SK-N-SH (cell line): ENCODE data around the gene SYPL2. TPM values are rescaled to one million over a fixed set of nuclear protein-coding genes. Genes with fewer than 3 reads are reported as not detected.

Experiments
- CTCF ChIA-PET: fragments of 300-600, 350-600 bp; formaldehyde crosslinking; extraction: SDS; loops from one replicate; lab custom pipeline; 2021; lab: Yijun Ruan, JAX
- POLR2A ChIA-PET: fragments of 350-600 bp; sonication (Branson Sonifier 250); formaldehyde crosslinking; extraction: SDS; loops from one replicate; lab custom pipeline; 2020; ENCODE audit warnings: antibody characterized with exemption, inconsistent platforms; lab: Yijun Ruan, JAX
- DNase-seq: peaks from one replicate; pipeline ENCODE4 v3.0.0; 2012
- H2AFZ ChIP-seq: fragments of 200-600 bp; sonication (generic); 2 replicates; pipeline ENCODE4 v1.8.1; 2016; ENCODE audit warnings: antibody characterized with exemption, mild to moderate bottlenecking, low read depth
- H3F3A ChIP-seq: fragments of 200-600 bp; sonication (generic); replicated peaks from 2 replicates; pipeline ENCODE3; 2016; ENCODE audit warnings: antibody characterized with exemption, mild to moderate bottlenecking; ENCODE audit not compliant: insufficient read depth
- H3K27ac ChIP-seq, 2 experiments: fragments of 200-500 bp in 1 of 2; fragments of 200-600 bp in 1 of 2; sonication (Bioruptor generic) in 1 of 2; sonication (generic), shearing (Covaris generic) in 1 of 2; 2 replicates each; pipeline versions ENCODE4 v1.5.1 to v1.6.1; 2014 to 2016; ENCODE audit warnings: low read depth in 2 of 2, inconsistent platforms in 1 of 2, low read length in 1 of 2, mild to moderate bottlenecking in 1 of 2, mixed read lengths in 1 of 2
- H3K27me3 ChIP-seq: fragments of 200-600 bp; sonication (generic), shearing (Covaris generic); 2 replicates; pipeline ENCODE4 v1.6.1; 2016; ENCODE audit warnings: mixed run types; ENCODE audit not compliant: insufficient read depth
- H3K36me3 ChIP-seq, 2 experiments: fragments of 200-500 bp in 1 of 2; fragments of 200-600 bp in 1 of 2; sonication (Bioruptor generic) in 1 of 2; sonication (generic) in 1 of 2; replicated peaks in 1 of 2; 2 replicates each; pipeline versions ENCODE3 to v1.5.1; 2014 to 2016; ENCODE audit warnings: low read length in 1 of 2, mild to moderate bottlenecking in 1 of 2; ENCODE audit not compliant: insufficient read depth in 2 of 2, control insufficient read depth in 1 of 2
- H3K4me1 ChIP-seq, 2 experiments: fragments of 200-500 bp in 1 of 2; fragments of 200-600 bp in 1 of 2; sonication (Bioruptor generic) in 1 of 2; sonication (generic), shearing (Covaris generic) in 1 of 2; 2 replicates each; pipeline versions ENCODE4 v1.5.1 to v1.6.1; 2014 to 2016; ENCODE audit warnings: low read depth in 1 of 2, low read length in 1 of 2, mixed run types in 1 of 2; ENCODE audit not compliant: insufficient read depth in 2 of 2, control insufficient read depth in 1 of 2
- H3K4me2 ChIP-seq: fragments of 200-600 bp; sonication (generic), shearing (Covaris generic); 2 replicates; pipeline ENCODE4 v1.6.1; 2017; ENCODE audit warnings: mixed run types
- H3K4me3 ChIP-seq, 2 experiments: fragments of 200-500 bp in 1 of 2; fragments of 200-600 bp in 1 of 2; sonication (Bioruptor generic) in 1 of 2; sonication (generic), shearing (Covaris generic) in 1 of 2; 2 replicates each; pipeline versions ENCODE4 v1.5.1 to v1.8.1; 2014 to 2016; ENCODE audit warnings: low read depth in 2 of 2, inconsistent platforms in 1 of 2, low read length in 1 of 2, mild to moderate bottlenecking in 1 of 2, mixed read lengths in 1 of 2, moderate library complexity in 1 of 2
- H3K79me2 ChIP-seq: fragments of 200-600 bp; sonication (generic); 2 replicates; pipeline ENCODE4 v1.8.1; 2017; ENCODE audit warnings: mild to moderate bottlenecking; ENCODE audit not compliant: insufficient read depth
- H3K9ac ChIP-seq: fragments of 200-600 bp; sonication (generic); 2 replicates; pipeline ENCODE4 v1.6.1; 2017; ENCODE audit warnings: mixed run types
- H3K9me2 ChIP-seq: fragments of 200-600 bp; sonication (generic); 2 replicates; pipeline ENCODE4 v1.6.1; 2017; ENCODE audit warnings: mixed run types
- H3K9me3 ChIP-seq: fragments of 200-600 bp; sonication (generic); 2 replicates; pipeline ENCODE4 v1.6.1; 2017; ENCODE audit warnings: mixed run types, mild to moderate bottlenecking, moderate library complexity
- H4K20me1 ChIP-seq: fragments of 200-600 bp; sonication (generic); 2 replicates; pipeline ENCODE4 v1.6.1; 2017; ENCODE audit warnings: mild to moderate bottlenecking, mixed run types; ENCODE audit not compliant: insufficient read depth
- EZH2phosphoT487 ChIP-seq: fragments of 200-600 bp; sonication (generic); IDR thresholded peaks from 2 replicates; pipeline ENCODE4 v1.6.1; 2017; ENCODE audit warnings: low read depth, mixed run types, mild to moderate bottlenecking, antibody characterized with exemption, moderate library complexity, borderline replicate concordance
- FOXM1 ChIP-seq: IDR thresholded peaks from 2 replicates; pipeline ENCODE4 v1.4.0; 2012; ENCODE audit warnings: low read depth, mild to moderate bottlenecking
- GABPA ChIP-seq: IDR thresholded peaks from 2 replicates; pipeline ENCODE4 v1.4.0; 2012; ENCODE audit warnings: low read depth, mild to moderate bottlenecking
- GATA2 ChIP-seq: sonication (generic); formaldehyde crosslinking; IDR thresholded peaks from 2 replicates; pipeline ENCODE4 v1.5.0; 2020; ENCODE audit warnings: mild to moderate bottlenecking, missing genetic modification reagents
- IRF3 ChIP-seq: fragments of 150-350 bp; IDR thresholded peaks from 2 replicates; pipeline ENCODE4 v1.6.1; 2016; ENCODE audit warnings: mild to moderate bottlenecking, low read depth, low read length
- MAX ChIP-seq: IDR thresholded peaks from 2 replicates; pipeline ENCODE4 v1.4.0; 2012; ENCODE audit warnings: low read depth
- RAD21 ChIP-seq: IDR thresholded peaks from 2 replicates; pipeline ENCODE4 v1.6.1; 2012; ENCODE audit warnings: mild to moderate bottlenecking, low read length
- SIN3A ChIP-seq: IDR thresholded peaks from 2 replicates; pipeline ENCODE4 v1.6.1; 2012; ENCODE audit warnings: low read depth, mild to moderate bottlenecking, low read length, moderate library complexity, borderline replicate concordance
- TCF12 ChIP-seq: IDR thresholded peaks from 2 replicates; pipeline ENCODE4 v1.4.0; 2012
- USF1 ChIP-seq: IDR thresholded peaks from 2 replicates; pipeline ENCODE4 v1.4.0; 2012; ENCODE audit warnings: low read depth, borderline replicate concordance
- USF2 ChIP-seq: fragments of 150-350 bp; IDR thresholded peaks from 2 replicates; pipeline ENCODE4 v1.6.1; 2017; ENCODE audit warnings: antibody characterized with exemption, low read length, low read depth, borderline replicate concordance
- YY1 ChIP-seq: IDR thresholded peaks from 2 replicates; pipeline ENCODE4 v1.4.0; 2012; ENCODE audit warnings: low read depth, mild to moderate bottlenecking
- WGBS: methylation state at CpG from one replicate; pipeline ENCODE4 v1.1.6; 2017; ENCODE audit warnings: low lambda C conversion rate; 5-methylcytosine and 5-hydroxymethylcytosine counted together
- polyA plus RNA-seq, 3 experiments: library from polyadenylated mRNA; depleted of rRNA; stranded (reverse); fragments of >200 nt; gene quantifications; 2 replicates each; pipeline ENCODE4 v1.2.3, GENCODE V29; 2012

The SYPL2 gene
- polyA plus RNA-seq, 1 of the 3 experiments (the other 2 are of a cell fraction) = 0.03 TPM

- no peak for TF ChIP-seq USF2
- TF ChIP-seq GABPA = no peak
- no peak for TF ChIP-seq EZH2phosphoT487
- TF ChIP-seq FOXM1 = no peak
- TF ChIP-seq MAX = no peak
- TF ChIP-seq GATA2 (CRISPR knock-in tag) = no peak
Observed at GRCh38 chr1:109516872-109517271, 50.5 kb downstream of the SYPL2 start (continued).

- no peaks in the 10 kb centered on the region for H3K9me3 ChIP-seq
- H3K27ac ChIP-seq = no peak overlapping the region
- ChIA-PET POLR2A (no interaction called here), CTCF (interaction anchor here (0.6 to 40.2 kb wide), 5 partner anchors 17 to 467 kb away, joined by 3 to 1710 read pairs (median 11); partner anchors contain the start of genes AHCYL1, CYB561D1 and GPR61)
- no peaks in the 10 kb centered on the region; the same call in 1 of the 2 replicates for H3K27me3 ChIP-seq
- TF ChIP-seq FOXM1 (no peak), RAD21 (no peak), IRF3 (no peak), SIN3A (no peak), USF1 (no peak), GATA2 (CRISPR knock-in tag) (no peak), TCF12 (no peak), YY1 (no peak)
- no peaks in the 10 kb centered on the region for H3K36me3 ChIP-seq
- no peak overlapping the region for H2AFZ ChIP-seq
- H3K79me2 ChIP-seq = no peaks in the 10 kb centered on the region
- peaks cover 0 to 8% of the 10 kb centered on the region in 2 experiments; a peak in 1 of 4 replicates for H3K4me1 ChIP-seq
- 67% methylated on average over 5 of the region's 5 CpGs for WGBS
- no peaks in the 10 kb centered on the region for H4K20me1 ChIP-seq
- no peak overlapping the region for H3K9ac ChIP-seq
- no peak overlapping the region for H3K4me2 ChIP-seq
- DNase-seq = no peak
- no peaks in the 10 kb centered on the region for H3F3A ChIP-seq
- no peaks in the 10 kb centered on the region for H3K9me2 ChIP-seq
- no peak overlapping the region for H3K4me3 ChIP-seq
Observed at GRCh38 chr1:109517337-109517736, 51.0 kb downstream of the SYPL2 start.
